Hematopoietic multipotent progenitor cell treated with erythropoietin and hydrocortisone succinate and interleukin-3 and kit ligand, for 15 days (in vitro differentiated cells): Measurements from ENCODE around the gene C10orf67.
"Not testable (repeated sequence)": the region's sequence is repeated elsewhere in the genome, so short reads cannot be mapped to it uniquely, and the experiment has no call there.

ENCODE experiments used
- DNase-seq: peaks from one replicate; pipeline ENCODE4 v3.0.0-alpha.2; 2015; ENCODE audit warnings: low spot score

The C10orf67 gene

GRCh38 chr10:23322082-23322481 is 22.5 kb downstream of the C10orf67 start:
- no peak for DNase-seq

GRCh38 chr10:23319835-23320234 is 24.8 kb downstream of the C10orf67 start:
- DNase-seq: no peak

DNA sequence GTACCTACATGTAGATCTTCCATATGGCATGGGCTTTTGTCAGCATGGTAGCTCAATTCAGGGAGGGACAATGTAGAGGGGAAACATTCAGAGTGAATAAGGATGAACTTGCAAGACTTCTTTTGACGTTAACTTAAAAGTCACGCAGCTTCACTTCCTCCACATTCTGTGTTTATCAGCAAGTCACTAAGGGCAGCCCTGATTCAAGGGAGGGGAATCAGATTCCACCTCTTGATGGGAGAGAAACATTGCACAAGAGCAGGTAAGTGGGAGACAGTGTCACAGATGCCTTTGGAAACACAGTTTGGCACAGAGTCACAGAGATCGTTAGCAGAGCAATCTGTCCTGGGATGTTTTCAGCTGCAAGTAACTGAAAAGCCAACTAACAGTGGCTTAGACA is 26.2 kb downstream of the C10orf67 start:
- DNase-seq: no peak

- DNase-seq: no peak
Measured at GRCh38 chr10:23317416-23317815, 27.2 kb downstream of the C10orf67 start.

DNA sequence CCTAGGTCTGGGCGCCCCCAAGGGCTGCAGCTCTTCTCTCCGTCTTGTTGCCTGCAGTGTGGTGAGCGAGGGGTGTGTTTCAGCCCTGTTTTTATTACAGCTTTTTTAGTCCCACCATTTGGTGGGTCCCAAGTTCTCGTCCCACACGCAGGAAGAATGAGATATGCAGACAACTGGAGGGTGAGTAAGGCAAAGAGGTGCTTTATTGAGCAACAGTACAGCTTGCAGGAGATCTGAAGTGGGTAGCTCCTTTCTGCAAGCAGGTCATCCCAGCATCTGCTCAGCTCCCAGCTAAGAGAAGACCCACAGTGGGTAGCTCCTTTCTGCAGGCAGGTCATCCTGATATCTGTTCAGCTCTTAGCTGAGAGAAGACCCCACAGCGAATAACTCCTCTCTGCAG is 28.2 kb downstream of the C10orf67 start:
- no peak for DNase-seq

DNA sequence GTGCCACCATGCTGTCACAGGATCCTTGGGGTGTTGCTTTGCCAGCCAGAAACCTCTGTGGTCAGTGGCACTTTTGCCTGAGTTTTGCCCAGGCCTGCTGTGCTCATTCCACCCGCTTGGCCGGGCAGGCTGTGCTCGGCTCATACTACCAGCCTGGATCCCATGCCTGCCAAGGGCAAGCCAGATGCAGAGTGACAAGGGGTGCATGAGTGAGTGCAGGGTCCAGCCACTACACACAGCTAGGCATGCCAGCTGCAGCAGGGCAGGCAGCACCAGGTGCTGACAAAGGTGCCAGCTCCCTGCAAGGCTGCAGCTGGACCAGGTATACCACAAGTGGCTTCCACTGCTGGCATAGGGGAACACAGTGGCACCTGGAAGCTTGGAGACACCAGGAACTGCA is 28.6 kb downstream of the C10orf67 start:
- DNase-seq: no peak

- DNase-seq: peak; percentile 65
Measured at GRCh38 chr10:23314835-23315239, 29.8 kb downstream of the C10orf67 start.

DNA sequence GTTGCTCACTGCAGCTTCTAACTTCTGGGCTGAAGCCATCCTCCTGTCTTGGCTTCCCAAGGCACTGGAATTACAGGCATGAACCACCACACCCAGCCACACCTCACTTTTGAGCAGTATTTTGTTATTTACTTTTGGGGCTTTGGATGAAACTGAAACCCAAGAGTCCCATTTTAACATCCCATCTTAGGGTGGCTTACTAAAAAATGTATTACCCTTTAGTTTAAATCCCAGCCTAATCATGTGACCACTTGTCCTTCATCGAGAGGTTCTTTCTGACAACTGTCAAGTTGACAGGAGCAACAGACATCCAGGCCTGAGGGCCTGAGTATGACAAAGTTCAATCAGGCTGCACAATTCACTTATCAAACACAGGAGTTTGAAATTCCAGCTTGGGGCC is 33.6 kb downstream of the C10orf67 start:
- DNase-seq: no peak

GRCh38 chr10:23310404-23310803 is 34.2 kb downstream of the C10orf67 start:
- DNase-seq: no peak

GRCh38 chr10:23299961-23300360 is 44.6 kb downstream of the C10orf67 start:
- DNase-seq: not testable (repeated sequence)

DNA sequence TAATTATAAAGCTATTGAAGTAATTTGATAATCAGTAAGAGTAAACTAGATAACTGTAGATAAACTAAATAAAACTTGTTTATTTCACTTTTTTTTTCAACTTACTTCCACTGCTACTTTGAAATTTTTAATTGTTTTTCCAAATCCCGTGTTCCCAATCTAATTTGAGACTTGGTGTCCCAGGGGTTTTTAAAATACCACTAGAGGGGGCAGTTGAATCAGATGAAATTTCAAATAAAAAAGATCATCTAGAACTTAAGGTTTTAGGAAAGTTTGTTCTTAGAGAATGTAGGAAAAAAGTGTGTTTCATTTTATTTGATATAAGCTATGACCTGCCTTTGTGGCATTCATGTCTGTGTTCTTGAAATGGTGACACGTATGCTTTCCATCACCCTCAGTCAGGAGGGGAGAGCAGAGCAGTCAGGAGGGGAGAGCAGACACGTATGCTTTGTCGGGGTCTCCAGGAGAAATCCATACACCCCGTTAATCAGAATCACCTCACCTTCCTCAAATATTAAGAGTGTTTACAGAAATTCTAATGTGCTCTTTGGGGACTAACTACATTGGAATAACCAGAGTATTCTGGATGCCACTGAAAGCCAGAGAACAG is 49.9 kb downstream of the C10orf67 start:
- DNase-seq: no peak

DNA sequence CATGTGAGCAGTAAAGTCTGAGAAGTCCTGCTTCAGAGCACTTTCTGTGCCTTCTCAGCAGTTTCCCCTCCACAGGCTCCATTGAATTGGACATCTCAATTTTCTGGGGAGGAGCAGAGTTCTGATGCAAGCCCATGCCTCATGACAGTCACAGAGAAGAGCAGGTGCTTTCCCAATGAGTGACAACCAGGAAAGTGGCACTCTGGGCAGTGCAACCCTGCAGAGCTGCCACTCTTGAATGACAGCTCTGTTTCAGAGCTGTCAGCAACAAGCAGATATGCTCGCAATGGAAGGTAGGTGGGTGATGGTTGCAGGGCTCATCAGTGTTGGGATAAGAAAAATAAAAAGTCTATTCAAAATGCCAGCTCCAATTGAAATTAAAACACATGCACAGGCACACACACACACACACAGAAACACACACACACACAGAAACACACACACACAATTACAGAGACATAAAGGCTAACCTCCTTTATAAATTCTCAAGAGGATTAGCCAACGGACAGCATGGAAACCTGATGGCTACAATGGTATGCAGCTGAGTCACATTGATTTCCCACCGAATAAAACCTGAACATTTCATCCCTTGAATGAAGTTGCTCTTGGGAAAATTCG is 50.5 kb downstream of the C10orf67 start:
- DNase-seq: no peak

DNA sequence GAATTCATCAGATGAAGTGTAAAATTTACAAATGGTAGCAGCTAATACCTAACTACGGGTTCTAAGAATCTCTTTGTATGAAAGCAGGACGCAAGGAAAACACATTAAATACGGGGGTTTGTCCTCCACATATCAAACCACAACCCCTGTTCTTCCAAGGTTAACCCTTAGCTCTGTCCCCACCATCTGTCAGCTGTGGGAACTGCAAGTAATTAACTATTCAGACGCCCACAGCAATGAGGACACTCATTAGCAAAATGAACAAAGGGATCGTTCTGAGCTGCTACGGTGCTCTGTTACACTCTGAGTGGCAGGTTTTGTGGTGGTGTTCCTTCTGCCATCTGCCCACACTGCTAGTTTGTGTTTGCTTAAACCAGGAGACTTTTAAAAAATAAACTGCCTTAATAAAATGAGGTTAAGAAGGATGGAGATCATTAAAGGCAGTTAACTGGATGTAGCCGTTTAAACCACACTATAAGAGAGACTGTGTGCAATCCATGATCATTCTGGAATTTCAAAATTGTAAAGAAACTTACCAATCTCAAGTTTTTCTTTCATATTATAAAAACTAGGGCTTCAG is 51.4 kb downstream of the C10orf67 start:
- peak; percentile 14 for DNase-seq

GRCh38 chr10:23291551-23292334 is 52.9 kb downstream of the C10orf67 start:
- no peak for DNase-seq

- no peak for DNase-seq
Measured at GRCh38 chr10:23284674-23285335, 59.8 kb downstream of the C10orf67 start.

GRCh38 chr10:23284155-23284554 is 60.4 kb downstream of the C10orf67 start:
- no peak for DNase-seq

DNA sequence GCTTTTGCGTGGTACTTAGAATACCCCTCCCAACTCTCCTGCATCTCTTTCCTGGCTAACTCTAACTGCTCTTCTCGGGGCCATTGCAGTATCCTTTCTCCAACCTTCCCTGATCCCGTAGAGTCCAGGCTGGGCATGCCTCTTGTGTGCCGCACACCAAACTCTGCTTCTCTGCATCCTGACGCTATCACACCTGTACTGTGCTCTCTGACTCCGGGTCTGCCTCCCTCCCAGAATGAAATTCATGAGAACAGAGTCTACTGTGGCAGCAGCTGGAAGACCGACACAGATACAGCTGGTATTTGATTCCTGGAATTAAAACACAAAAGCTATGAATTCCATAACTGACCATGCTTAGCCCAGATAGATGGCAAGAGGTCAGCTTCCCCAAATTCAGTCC is 60.9 kb downstream of the C10orf67 start:
- DNase-seq: no peak

GRCh38 chr10:23281044-23281433 is 63.6 kb downstream of the C10orf67 start:
- DNase-seq: no peak

DNA sequence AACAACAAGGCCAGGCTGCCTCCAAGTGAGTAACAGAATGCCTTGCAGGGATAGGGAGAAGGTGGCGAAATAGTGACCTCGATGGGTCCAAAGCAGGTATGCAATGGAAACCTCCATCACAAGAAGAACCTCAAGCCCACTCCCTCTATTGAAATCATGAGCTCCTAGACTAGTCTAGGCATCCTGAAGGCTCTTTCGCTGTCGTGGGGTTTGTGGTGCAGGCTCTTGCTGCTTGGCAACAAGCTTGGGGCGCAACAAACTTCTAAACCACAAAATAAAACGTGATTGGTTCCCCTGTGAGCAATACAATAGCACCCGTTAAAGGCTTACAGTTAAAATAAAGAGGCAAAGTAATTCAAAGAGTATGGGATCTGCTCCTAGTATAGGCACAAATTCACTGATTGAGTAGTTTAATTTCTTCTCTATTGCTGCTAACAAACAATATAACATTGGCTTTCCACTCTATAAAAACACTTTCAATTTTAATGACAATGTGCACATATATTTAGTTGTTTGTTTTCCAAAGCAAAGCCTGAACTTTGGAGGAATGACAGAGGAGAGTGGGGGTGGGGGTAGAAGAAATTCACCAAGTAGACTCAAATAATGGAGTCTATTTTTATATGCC is 64.1 kb downstream of the C10orf67 start:
- no peak for DNase-seq

DNA sequence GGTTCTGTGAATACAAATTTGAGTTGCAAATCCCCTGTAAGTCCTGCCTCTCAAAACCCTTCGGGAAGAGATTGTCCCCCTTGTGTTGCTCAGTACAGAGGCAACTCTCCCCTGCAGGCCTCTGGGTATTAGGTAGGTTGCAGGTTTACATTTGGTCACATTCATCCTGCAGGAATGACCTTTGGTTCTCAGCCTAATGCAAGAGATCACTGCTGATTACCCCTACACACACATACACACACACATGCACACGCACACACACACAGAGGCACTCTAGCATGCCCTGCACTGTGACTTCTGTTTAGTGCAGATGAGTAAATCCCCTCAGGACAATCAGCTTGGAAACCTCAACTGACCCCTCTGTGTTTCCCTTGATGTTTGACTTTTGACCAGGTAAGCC is 69.2 kb downstream of the C10orf67 start:
- DNase-seq: no peak

GRCh38 chr10:23274179-23274578 is 70.4 kb downstream of the C10orf67 start:
- not testable (repeated sequence) for DNase-seq

- DNase-seq: no peak
Measured at GRCh38 chr10:23270531-23270930, 74.1 kb downstream of the C10orf67 start.
